ENCODE results near the gene CCR1. TPM values are rescaled to one million over a fixed set of nuclear protein-coding genes. Genes with fewer than 3 reads are reported as not detected.

The CCR1 gene
- polyA plus RNA-seq, 1 of the 3 experiments (the other 2 are of a cell fraction): not detected

DNA sequence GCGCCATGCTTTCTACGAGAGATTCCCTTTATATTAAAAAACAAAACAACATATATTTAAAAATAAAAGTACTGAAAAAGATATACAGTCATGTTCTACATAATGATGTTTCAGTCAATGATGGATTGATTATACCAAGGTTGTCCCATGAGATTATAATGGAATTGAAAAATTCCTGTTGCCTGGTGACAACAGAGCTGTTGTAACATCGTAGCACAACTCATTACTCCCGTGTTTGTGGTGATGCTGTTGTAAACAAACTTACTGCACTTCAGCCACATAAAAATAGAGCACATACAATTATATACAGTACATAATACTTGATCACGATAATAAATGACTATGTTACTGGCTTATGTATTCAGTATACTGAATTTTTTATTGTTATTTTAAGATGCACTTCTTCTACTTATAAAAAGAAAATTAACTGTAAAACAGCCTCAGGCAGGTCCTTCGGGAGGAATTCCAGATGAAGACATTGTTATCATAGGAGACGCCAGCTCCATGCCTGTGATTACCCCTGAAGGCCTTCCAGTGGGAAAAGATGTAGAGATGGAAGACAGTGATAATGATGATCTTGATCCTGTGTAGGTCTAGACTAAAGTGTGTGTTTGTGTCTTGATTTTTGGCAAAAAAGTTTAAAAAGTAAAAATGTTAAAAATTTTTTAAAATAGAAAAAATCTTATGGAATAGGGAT lies 11.7 kb downstream of the CCR1 start:
- H3K27me3 ChIP-seq (ENCODE audit: insufficient read depth): no peaks in the 10 kb centered on the region; the same call in 1 of the 2 replicates
- H3F3A ChIP-seq (replicated peaks; ENCODE audit: insufficient read depth): no peaks in the 10 kb centered on the region
- H2AFZ ChIP-seq (ENCODE audit: low read depth): no peak overlapping the region
- ChIA-PET CTCF (no interaction called here), POLR2A (no interaction called here)
- H3K4me1 ChIP-seq (ENCODE audit: control insufficient read depth in 1 of 2, insufficient read depth in 2 of 2, low read depth in 1 of 2, low read length in 1 of 2): no peaks in the 10 kb centered on the region
- no peaks in the 10 kb centered on the region for H3K9me3 ChIP-seq
- H3K4me2 ChIP-seq: no peak overlapping the region
- H3K4me3 ChIP-seq (ENCODE audit: low read depth in 2 of 2, low read length in 1 of 2): no peak overlapping the region
- H3K9me2 ChIP-seq: no peaks in the 10 kb centered on the region
- no peak overlapping the region for H3K27ac ChIP-seq (ENCODE audit: low read depth in 2 of 2, low read length in 1 of 2)
- no peaks in the 10 kb centered on the region for H3K79me2 ChIP-seq (ENCODE audit: insufficient read depth)
- H3K36me3 ChIP-seq (replicated peaks in 1 of 2; ENCODE audit: control insufficient read depth in 1 of 2, insufficient read depth in 2 of 2, low read length in 1 of 2): no peaks in the 10 kb centered on the region
- DNase-seq: no peak
- no peaks in the 10 kb centered on the region for H4K20me1 ChIP-seq (ENCODE audit: insufficient read depth)
- 4% methylated on average over 7 of the region's 7 CpGs for WGBS (ENCODE audit: low lambda C conversion rate)
- no peak overlapping the region for H3K9ac ChIP-seq
- TF ChIP-seq FOXM1 (IDR thresholded peaks at IDR 0.05; ENCODE audit: low read depth) (no peak), RAD21 (IDR thresholded peaks at IDR 0.05; ENCODE audit: low read length) (no peak), GATA2 (CRISPR knock-in tag; IDR thresholded peaks at IDR 0.05) (no peak), CHD2 (IDR thresholded peaks at IDR 0.05; ENCODE audit: low read length, partially characterized antibody) (no peak), TCF12 (IDR thresholded peaks at IDR 0.05) (no peak), FOXJ3 (CRISPR knock-in tag; IDR thresholded peaks at IDR 0.05) (no peak), EZH2phosphoT487 (IDR thresholded peaks at IDR 0.05; ENCODE audit: borderline replicate concordance, low read depth) (no peak), MEF2A (IDR thresholded peaks at IDR 0.05; ENCODE audit: borderline replicate concordance, low read depth) (no peak), RFX5 (IDR thresholded peaks at IDR 0.05; ENCODE audit: low read length) (no peak), RXRA (IDR thresholded peaks at IDR 0.05; ENCODE audit: borderline replicate concordance, low read depth) (no peak), MXI1 (IDR thresholded peaks at IDR 0.05; ENCODE audit: low read depth, low read length) (no peak), ELF1 (IDR thresholded peaks at IDR 0.05) (no peak), TEAD4 (IDR thresholded peaks at IDR 0.05; ENCODE audit: borderline replicate concordance, insufficient read depth) (no peak)
- TF ChIP-seq, protein P1, sequence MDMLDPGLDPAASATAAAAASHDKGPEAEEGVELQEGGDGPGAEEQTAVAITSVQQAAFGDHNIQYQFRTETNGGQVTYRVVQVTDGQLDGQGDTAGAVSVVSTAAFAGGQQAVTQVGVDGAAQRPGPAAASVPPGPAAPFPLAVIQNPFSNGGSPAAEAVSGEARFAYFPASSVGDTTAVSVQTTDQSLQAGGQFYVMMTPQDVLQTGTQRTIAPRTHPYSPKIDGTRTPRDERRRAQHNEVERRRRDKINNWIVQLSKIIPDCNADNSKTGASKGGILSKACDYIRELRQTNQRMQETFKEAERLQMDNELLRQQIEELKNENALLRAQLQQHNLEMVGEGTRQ (IDR thresholded peaks at IDR 0.05; ENCODE audit: borderline replicate concordance, low read depth, low read length): no peak
- TF ChIP-seq, protein P2, sequence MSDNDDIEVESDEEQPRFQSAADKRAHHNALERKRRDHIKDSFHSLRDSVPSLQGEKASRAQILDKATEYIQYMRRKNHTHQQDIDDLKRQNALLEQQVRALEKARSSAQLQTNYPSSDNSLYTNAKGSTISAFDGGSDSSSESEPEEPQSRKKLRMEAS (IDR thresholded peaks at IDR 0.05; ENCODE audit: low read depth): no peak
- TF ChIP-seq, protein P3, sequence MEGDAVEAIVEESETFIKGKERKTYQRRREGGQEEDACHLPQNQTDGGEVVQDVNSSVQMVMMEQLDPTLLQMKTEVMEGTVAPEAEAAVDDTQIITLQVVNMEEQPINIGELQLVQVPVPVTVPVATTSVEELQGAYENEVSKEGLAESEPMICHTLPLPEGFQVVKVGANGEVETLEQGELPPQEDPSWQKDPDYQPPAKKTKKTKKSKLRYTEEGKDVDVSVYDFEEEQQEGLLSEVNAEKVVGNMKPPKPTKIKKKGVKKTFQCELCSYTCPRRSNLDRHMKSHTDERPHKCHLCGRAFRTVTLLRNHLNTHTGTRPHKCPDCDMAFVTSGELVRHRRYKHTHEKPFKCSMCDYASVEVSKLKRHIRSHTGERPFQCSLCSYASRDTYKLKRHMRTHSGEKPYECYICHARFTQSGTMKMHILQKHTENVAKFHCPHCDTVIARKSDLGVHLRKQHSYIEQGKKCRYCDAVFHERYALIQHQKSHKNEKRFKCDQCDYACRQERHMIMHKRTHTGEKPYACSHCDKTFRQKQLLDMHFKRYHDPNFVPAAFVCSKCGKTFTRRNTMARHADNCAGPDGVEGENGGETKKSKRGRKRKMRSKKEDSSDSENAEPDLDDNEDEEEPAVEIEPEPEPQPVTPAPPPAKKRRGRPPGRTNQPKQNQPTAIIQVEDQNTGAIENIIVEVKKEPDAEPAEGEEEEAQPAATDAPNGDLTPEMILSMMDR (IDR thresholded peaks at IDR 0.05): no peak
- TF ChIP-seq, protein P4, sequence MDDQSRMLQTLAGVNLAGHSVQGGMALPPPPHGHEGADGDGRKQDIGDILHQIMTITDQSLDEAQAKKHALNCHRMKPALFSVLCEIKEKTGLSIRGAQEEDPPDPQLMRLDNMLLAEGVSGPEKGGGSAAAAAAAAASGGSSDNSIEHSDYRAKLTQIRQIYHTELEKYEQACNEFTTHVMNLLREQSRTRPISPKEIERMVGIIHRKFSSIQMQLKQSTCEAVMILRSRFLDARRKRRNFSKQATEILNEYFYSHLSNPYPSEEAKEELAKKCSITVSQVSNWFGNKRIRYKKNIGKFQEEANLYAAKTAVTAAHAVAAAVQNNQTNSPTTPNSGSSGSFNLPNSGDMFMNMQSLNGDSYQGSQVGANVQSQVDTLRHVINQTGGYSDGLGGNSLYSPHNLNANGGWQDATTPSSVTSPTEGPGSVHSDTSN (IDR thresholded peaks at IDR 0.05): no peak
- TF ChIP-seq, protein P5, sequence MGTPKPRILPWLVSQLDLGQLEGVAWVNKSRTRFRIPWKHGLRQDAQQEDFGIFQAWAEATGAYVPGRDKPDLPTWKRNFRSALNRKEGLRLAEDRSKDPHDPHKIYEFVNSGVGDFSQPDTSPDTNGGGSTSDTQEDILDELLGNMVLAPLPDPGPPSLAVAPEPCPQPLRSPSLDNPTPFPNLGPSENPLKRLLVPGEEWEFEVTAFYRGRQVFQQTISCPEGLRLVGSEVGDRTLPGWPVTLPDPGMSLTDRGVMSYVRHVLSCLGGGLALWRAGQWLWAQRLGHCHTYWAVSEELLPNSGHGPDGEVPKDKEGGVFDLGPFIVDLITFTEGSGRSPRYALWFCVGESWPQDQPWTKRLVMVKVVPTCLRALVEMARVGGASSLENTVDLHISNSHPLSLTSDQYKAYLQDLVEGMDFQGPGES (IDR thresholded peaks at IDR 0.05; ENCODE audit: low read depth, low read length): no peak

Measured in SK-N-SH (cell line).